GM12872 (cell line): ENCODE measurements around the gene ABHD12.

Experiments used
- CTCF ChIP-seq: IDR thresholded peaks from 3 replicates; pipeline ENCODE4 v1.5.1; 2011; ENCODE audit warnings: low read depth, mild to moderate bottlenecking, low read length, moderate library complexity; ENCODE audit not compliant: insufficient read depth

ABHD12 gene

GRCh38 chr20:25378884-25379733 lies 11.5 kb downstream of the ABHD12 start:
- no peak for TF ChIP-seq CTCF

GRCh38 chr20:25378189-25378883 lies 12.3 kb downstream of the ABHD12 start:
- no peak for TF ChIP-seq CTCF

- TF ChIP-seq CTCF = no peak
Measured at GRCh38 chr20:25376886-25377285, 13.7 kb downstream of the ABHD12 start.

GRCh38 chr20:25376236-25376635 lies 14.4 kb downstream of the ABHD12 start:
- TF ChIP-seq CTCF = no peak

GRCh38 chr20:25374842-25375241 lies 15.8 kb downstream of the ABHD12 start:
- no peak for TF ChIP-seq CTCF

GRCh38 chr20:25372584-25373336 lies 17.9 kb downstream of the ABHD12 start:
- no peak for TF ChIP-seq CTCF

- no peak for TF ChIP-seq CTCF
Measured at GRCh38 chr20:25369971-25370370, 20.7 kb downstream of the ABHD12 start.
